Measurements from ENCODE around the gene PCSK4.

The PCSK4 gene

GRCh38 chr19:1447944-1448343 lies 42.2 kb downstream of the PCSK4 start:
- no peak overlapping the region for H3K4me3 ChIP-seq (ENCODE audit: low read depth, low read length)
- H3K9me3 ChIP-seq (ENCODE audit: control insufficient read depth, insufficient read depth, low read depth, low read length), result no peaks in the 10 kb centered on the region
- TF ChIP-seq ZNF350 (tag by site-specific recombination; IDR thresholded peaks at IDR 0.05) (no peak), SP2 (tag by site-specific recombination; IDR thresholded peaks at IDR 0.05) (no peak), ZNF26 (tag by site-specific recombination; IDR thresholded peaks at IDR 0.05) (no peak), PRDM10 (tag by site-specific recombination; IDR thresholded peaks at IDR 0.05) (peak; percentile 68)
- ChIA-PET CTCF (no interaction called here), POLR2A (no interaction called here)
- no peak overlapping the region for H3K27ac ChIP-seq (ENCODE audit: extremely low read depth, low read depth, low read length)
- no peaks in the 10 kb centered on the region for H3K36me3 ChIP-seq (ENCODE audit: control insufficient read depth in 2 of 2, insufficient read depth in 1 of 2, low read length in 2 of 2)
- H3K4me1 ChIP-seq (ENCODE audit: control insufficient read depth, insufficient read depth, low read length), result 0 out of 2 replicates have a peak, but pooled peaks cover 3% of the 10 kb centered on the region

DNA sequence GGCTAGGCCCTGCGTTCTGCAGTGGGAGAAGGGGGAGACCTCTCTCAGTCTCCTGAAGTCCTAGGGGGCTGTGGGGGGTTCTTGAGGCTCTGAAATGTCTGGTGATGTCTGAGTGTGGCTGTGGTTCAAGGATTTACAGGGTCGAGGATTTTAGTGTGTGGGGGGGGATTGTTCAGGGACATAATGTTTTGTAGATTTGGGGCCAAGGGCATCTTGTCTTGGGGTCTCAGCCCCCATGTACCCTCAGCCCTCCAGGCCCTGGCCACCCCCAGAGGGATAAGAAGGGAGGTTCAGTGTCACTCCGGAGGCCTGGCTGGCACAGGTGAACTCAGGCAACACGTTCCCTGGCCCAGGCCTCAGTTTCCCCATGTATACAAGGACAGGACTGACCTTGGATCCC lies 42.6 kb downstream of the PCSK4 start:
- Histone ChIP-seq H3K4me3 (ENCODE audit: low read depth, low read length) (no peak overlapping the region), H3K36me3 (ENCODE audit: control insufficient read depth in 2 of 2, insufficient read depth in 1 of 2, low read length in 2 of 2) (peaks cover 0 to 3% of the 10 kb centered on the region in 2 experiments; a peak in 1 of 3 replicates), H3K9me3 (ENCODE audit: control insufficient read depth, insufficient read depth, low read depth, low read length) (no peaks in the 10 kb centered on the region), H3K27ac (ENCODE audit: extremely low read depth, low read depth, low read length) (no peak overlapping the region), H3K4me1 (ENCODE audit: control insufficient read depth, insufficient read depth, low read length) (0 out of 2 replicates have a peak, but pooled peaks cover 3% of the 10 kb centered on the region)
- ChIA-PET POLR2A (no interaction called here), CTCF (interaction anchor here (0.6 kb wide), 1 partner anchor 19 kb away, joined by 3 read pairs; no protein-coding TSS in a partner anchor)
- no peak for TF ChIP-seq FEZF1 (tag by site-specific recombination; IDR thresholded peaks at IDR 0.05)
- peak; percentile 72 for TF ChIP-seq PATZ1 (tag by site-specific recombination; IDR thresholded peaks at IDR 0.05)

DNA sequence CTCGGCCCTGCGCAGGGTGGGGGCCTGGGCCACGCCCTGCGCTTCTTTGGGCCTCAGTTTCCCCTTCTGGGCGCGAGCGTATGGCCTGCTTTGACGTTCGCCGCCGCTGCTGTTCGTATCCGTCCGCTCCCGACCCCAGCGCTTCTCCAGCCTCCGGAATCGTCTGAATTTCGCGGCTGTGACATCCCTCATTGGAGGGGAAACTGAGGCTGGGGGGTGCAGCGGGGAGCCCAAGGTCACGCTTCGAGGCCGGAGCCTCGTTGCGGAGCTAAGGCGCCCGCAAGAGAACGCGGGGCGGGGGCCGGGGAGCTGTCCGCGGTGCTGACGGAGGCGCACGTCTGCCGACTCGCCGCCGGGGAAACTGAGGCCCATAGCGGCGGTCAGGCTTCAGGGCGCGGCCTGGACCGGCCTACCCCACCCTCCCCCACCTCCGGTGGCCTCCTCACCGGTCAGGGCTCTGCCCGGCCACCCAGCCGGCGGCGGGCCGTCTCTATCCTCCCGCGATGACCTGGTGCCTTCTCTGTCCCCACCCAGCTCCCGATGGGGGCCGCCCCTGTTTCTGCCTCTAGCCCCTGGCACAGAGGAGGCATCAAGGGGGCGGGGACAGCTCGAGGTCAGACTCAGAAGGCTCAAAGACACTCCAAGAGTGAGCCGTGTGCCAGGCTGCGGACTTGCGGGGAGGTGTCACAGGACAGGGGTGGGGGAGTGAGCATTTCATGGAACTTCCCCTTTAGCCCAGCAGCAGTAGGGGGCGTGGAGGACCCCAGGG lies 43.3 kb downstream of the PCSK4 start:
- CTCF ChIA-PET, result interaction anchor here (0.6 kb wide), 2 partner anchors 20 to 289 kb away, joined by 3 read pairs; no protein-coding TSS in a partner anchor
- no peak overlapping the region for H3K27ac ChIP-seq (ENCODE audit: extremely low read depth, low read depth, low read length)
- H3K36me3 ChIP-seq (ENCODE audit: control insufficient read depth in 2 of 2, insufficient read depth in 1 of 2, low read length in 2 of 2), result peaks cover 0 to 9% of the 10 kb centered on the region in 2 experiments; a peak in 2 of 3 replicates
- peaks cover 7% of the 10 kb centered on the region; the same call in 1 of the 2 replicates for H3K4me1 ChIP-seq (ENCODE audit: control insufficient read depth, insufficient read depth, low read length)
- H3K4me3 ChIP-seq (ENCODE audit: low read depth, low read length), result no peak overlapping the region
- POLR2A ChIA-PET, result interaction anchor here (0.6 to 0.7 kb wide), 2 partner anchors 9 to 10 kb away, joined by 3 to 4 read pairs; no protein-coding TSS in a partner anchor
- H3K9me3 ChIP-seq (ENCODE audit: control insufficient read depth, insufficient read depth, low read depth, low read length), result no peaks in the 10 kb centered on the region
- TF ChIP-seq ZFP41 (tag by site-specific recombination; IDR thresholded peaks at IDR 0.05; ENCODE audit: borderline replicate concordance), result no peak
- TF ChIP-seq ZNF341 (tag by site-specific recombination; IDR thresholded peaks at IDR 0.05; ENCODE audit: low read depth), result peak; percentile 95
- TF ChIP-seq SP2 (tag by site-specific recombination; IDR thresholded peaks at IDR 0.05), result peak; percentile 51
- TF ChIP-seq HIC1 (tag by site-specific recombination; IDR thresholded peaks at IDR 0.05), result 0 out of 2 replicates have a peak, but pooled peaks have one; percentile 23
- no peak for TF ChIP-seq ZNF26 (tag by site-specific recombination; IDR thresholded peaks at IDR 0.05)
- TF ChIP-seq, protein P1, sequence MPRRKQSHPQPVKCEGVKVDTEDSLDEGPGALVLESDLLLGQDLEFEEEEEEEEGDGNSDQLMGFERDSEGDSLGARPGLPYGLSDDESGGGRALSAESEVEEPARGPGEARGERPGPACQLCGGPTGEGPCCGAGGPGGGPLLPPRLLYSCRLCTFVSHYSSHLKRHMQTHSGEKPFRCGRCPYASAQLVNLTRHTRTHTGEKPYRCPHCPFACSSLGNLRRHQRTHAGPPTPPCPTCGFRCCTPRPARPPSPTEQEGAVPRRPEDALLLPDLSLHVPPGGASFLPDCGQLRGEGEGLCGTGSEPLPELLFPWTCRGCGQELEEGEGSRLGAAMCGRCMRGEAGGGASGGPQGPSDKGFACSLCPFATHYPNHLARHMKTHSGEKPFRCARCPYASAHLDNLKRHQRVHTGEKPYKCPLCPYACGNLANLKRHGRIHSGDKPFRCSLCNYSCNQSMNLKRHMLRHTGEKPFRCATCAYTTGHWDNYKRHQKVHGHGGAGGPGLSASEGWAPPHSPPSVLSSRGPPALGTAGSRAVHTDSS (tag by site-specific recombination; IDR thresholded peaks at IDR 0.05), result no peak
- TF ChIP-seq SCRT2 (tag by site-specific recombination; IDR thresholded peaks at IDR 0.05), result no peak
- no peak; the same call in 1 of the 2 replicates for TF ChIP-seq KLF8 (tag by site-specific recombination; IDR thresholded peaks at IDR 0.05)
- no peak for TF ChIP-seq ZBTB20 (tag by site-specific recombination; IDR thresholded peaks at IDR 0.05)
- no peak for TF ChIP-seq BCL11A (tag by site-specific recombination; IDR thresholded peaks at IDR 0.05; ENCODE audit: low read depth)

Measured in HEK293 (cell line).